LoVo (cell line): Measurements from ENCODE around the gene IGFBP7.

Experiments
- DNase-seq: peaks from one replicate; pipeline ENCODE4 v3.0.0-alpha.2; 2016; ENCODE audit warnings: low spot score

Gene IGFBP7

GRCh38 chr4:57095245-57095644 lies 14.9 kb downstream of the IGFBP7 start:
- DNase-seq: no peak

- DNase-seq: no peak
Measured at GRCh38 chr4:57094832-57095223, 15.4 kb downstream of the IGFBP7 start.

DNA sequence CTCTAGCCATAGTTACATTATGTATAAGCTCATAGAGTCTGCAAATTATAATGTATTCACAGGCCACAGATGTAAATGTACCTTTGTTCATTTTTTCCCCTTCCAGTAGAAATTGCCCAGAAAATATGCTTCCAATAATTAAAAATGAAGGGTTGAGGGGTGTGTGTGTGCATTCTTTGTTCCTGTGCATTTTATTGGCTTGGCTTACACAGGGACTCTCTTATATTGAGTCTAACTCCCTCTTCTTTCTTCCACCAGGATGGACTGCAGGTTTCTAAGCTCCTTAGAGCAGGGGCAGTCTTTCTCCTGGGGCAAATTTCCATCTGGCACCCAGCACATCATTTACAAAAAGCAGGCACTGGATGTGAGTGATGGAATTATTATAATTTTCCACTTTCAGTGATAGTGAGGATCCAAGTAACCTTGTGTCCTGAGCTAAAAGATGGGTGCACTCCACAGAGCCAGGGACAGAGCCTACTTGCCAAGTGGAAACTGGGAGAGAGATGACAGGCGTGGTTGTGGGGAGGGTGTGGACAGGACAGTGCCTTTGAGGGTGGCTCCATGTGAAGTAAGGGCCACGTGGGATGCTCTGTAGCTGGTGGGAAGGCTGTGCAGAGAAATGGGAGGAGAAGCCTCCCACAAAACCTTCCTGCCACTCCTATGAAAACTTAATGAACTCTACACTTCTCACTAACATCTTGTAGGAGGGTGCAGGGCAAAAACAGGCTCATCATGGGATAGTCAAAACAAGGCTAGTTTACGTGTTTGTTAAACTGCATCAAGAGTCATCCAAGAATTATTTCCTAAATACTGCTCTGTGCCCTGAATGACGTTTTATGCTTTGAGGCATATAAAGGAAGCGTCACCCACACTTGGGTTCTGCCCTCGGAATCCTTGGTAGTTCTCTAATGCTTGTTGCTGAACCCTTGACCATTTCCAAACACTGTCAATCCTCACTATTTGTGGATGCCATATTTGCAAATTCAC lies 16.0 kb downstream of the IGFBP7 start:
- DNase-seq: no peak

- no peak for DNase-seq
Measured at GRCh38 chr4:57091657-57092162, 18.5 kb downstream of the IGFBP7 start.

- DNase-seq: no peak
Measured at GRCh38 chr4:57090079-57090478, 20.1 kb downstream of the IGFBP7 start.

GRCh38 chr4:57089549-57089948 lies 20.6 kb downstream of the IGFBP7 start:
- no peak for DNase-seq

DNA sequence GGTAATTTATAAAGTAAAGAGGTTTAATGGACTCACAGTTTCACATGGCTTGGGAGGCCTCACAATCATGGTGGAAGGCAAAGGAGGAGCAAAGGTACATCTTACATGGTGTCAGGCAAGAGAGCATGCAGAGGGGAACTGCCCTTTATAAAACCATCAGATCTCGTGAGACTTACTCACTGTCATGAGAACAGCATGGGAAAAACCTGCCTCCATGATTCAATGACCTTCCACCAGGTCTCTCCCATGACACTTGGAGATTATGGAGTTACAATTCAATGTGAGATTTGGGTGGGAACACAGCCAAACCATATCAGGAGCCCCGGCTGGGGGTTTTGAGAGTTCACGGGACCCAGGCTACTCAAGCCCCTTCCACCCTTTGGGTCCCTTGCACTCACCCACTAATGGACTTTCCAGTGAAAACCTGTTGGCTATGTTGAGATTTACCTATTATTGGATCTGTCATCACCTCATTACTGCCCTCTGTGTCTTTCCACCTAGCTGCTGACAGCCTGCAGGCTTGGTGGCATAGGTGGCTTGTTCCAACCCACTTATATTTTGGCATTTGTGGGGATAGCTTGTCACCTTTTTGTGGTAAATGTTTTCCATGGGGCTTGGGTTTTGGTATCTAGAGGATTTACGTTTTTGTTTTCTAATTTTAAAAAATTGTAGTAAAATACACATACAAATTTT lies 24.0 kb downstream of the IGFBP7 start:
- no peak for DNase-seq

- no peak for DNase-seq
Measured at GRCh38 chr4:57085278-57085677, 24.9 kb downstream of the IGFBP7 start.

DNA sequence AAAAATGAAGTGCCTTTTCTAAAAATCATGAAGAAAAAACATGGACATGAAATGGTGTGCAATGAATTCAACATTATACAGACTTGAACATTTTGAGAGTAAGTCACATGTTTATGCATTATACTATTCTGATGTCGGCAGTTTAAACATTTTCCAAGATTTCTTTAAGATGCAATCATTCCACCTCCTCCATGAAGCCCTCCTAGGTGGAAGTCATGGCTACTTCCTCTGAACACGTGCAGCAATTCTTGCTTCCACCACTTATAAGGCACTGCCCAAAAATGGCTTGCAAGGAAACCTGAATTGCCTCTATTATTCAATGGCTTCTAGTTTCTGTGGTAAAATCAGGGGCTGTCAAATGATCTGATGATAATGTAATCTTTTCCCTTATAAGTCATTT lies 25.8 kb downstream of the IGFBP7 start:
- no peak for DNase-seq

DNA sequence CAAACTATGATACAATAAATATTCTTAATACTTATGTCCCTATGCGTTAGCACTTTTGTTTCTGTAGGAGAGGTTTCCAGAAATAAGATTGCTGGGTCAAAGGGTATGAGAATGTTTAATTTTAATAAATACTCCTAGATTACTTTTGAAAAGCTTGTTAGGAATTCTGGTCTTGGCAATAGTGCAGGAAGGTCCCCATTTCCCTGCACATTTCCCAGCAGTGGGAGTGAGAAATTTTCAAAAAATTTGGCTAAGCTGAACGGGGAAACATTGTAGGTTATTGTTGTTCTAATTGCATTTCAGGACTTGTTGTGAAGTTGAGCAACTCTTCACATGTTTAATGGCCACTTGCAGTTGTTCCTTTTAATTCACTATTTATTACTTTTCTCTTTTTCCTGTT lies 27.1 kb downstream of the IGFBP7 start:
- DNase-seq: no peak

GRCh38 chr4:57081651-57082621 lies 28.2 kb downstream of the IGFBP7 start:
- DNase-seq: no peak

- no peak for DNase-seq
Measured at GRCh38 chr4:57080781-57081650, 29.2 kb downstream of the IGFBP7 start.

- DNase-seq: no peak
Measured at GRCh38 chr4:57078685-57079521, 31.3 kb downstream of the IGFBP7 start.

DNA sequence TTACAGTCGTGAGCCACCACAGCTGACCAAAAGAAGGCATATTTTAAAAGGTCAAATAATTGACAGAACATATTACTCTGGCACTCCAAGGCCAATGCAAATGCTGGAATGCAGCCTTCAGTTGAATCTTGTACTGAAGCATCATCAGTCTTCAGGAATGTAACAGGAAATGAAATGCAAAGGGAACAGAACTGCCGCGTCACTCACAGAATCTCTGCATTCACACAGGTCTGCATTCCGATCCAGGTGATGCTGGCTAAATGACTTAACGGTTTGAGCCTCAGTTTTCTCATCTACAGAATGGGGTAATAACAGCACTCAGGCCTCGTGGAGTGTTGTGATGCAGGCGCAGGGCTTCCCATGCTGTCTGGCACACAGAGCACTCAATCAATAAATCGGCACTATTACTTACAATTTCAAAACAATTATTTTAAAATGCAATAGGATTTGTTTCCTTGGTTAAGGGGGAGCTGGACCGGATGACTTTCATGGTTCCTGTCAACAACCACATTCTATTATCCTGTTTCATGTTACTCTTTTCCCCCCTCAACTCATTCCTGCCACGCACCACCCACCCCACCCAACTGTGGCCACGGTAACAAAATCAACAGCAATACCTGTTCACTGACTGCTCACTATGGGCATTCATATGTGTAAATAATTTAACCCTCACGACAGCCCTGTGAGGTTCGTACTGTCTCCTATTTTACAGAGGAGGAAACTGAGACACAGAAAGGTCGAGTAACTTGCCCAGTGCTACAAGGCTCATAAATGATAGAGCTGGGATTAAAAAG lies 32.4 kb downstream of the IGFBP7 start:
- no peak for DNase-seq

- DNase-seq: no peak
Measured at GRCh38 chr4:57076646-57077045, 33.5 kb downstream of the IGFBP7 start.

DNA sequence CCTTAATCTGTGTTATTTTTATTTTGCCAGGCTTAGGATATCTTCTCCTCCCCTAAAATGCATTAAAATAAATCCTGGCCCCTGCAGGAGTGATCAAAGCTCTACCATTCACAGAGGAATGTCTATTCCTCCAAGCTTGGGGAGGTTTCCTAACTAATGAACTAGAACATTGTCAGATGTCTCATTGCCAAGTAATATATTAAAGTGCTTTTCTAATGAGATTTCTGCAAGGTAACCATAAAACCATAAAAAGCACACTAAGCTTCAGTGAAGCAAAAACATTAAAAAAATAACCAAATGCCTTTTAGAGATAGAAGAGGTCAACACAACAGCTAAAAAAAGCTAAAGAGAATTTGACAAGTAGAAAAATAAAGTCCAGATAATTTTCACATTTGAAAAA lies 34.8 kb downstream of the IGFBP7 start:
- DNase-seq: no peak

- no peak for DNase-seq
Measured at GRCh38 chr4:57074744-57075143, 35.4 kb downstream of the IGFBP7 start.

DNA sequence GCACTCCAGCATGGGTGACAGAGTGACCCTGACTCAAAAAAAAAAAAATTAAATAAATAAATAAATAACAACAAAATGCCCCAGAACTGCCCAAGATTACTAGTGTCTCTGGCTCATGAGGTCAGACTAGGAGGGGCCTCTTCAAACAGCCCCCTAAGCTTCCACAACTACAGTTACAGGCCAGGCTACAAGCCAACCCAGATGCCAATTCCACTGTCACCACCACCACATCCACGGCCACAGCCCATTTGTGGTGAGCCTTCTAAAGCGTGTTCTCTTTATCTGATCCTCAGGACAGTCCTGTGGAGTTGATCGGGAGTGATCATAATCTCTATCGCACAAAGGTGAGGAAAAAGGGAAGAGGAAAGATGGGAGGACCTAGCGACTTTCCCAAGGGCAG lies 36.6 kb downstream of the IGFBP7 start:
- no peak for DNase-seq

DNA sequence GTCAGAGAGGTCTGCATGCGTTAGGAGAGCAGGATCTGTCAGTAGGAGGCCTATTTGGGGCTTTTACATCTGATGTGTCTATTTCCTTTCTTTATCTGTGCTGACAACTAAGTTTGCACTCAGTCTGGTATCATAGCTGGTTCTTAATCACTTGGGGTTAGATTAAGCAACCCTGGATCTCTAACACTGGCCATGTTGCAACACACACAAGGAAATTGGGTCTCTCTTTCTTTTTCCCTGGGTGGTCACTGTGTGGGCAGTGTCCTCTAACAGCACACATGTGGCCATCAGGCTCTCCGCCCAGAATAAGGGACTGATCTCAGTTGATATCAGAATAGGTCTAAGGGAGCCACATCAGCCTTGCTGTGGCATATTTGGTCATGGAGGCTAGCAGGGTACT lies 38.9 kb downstream of the IGFBP7 start:
- DNase-seq: no peak
